MCF 10A (cell line): ENCODE results near the gene TASL. TPM values are rescaled to one million over a fixed set of nuclear protein-coding genes. Genes with fewer than 3 reads are reported as not detected.
"Not testable (repeated sequence)": the region's sequence is repeated elsewhere in the genome, so short reads cannot be mapped to it uniquely, and the experiment has no call there.

Experiments
- BruUV-seq: library from RNA; stranded (reverse); fragments of 400-500 nt; replicated peaks from 2 replicates; lab custom pipeline; 2021; lab: Mats Ljungman, UMichigan
- CTCF ChIA-PET: fragments of 300-600 bp; sonication (Branson Sonifier 250); formaldehyde crosslinking; extraction: SDS; loops from one replicate; lab custom pipeline; 2021; ENCODE audit warnings: antibody characterized with exemption, inconsistent platforms; lab: Yijun Ruan, JAX
- POLR2A ChIA-PET: fragments of 300-600, 350-650 bp; sonication (Branson Sonifier 250); formaldehyde crosslinking; extraction: SDS; loops from one replicate; lab custom pipeline; 2020; ENCODE audit warnings: antibody characterized with exemption, inconsistent platforms; lab: Yijun Ruan, JAX
- DNase-seq: peaks from one replicate; pipeline ENCODE4 v3.0.0-alpha.2; 2018; ENCODE audit not compliant: unreplicated experiment
- H3K27ac Mint-ChIP-seq: one replicate; pipeline ENCODE4 v1.8.0; 2022; ENCODE audit warnings: mild to moderate bottlenecking, low read depth, mixed read lengths; ENCODE audit not compliant: unreplicated experiment
- H3K27me3 Mint-ChIP-seq: one replicate; pipeline ENCODE4 v1.8.0; 2022; ENCODE audit warnings: mixed read lengths; ENCODE audit not compliant: insufficient read depth, unreplicated experiment
- H3K36me3 Mint-ChIP-seq: one replicate; pipeline ENCODE4 v1.8.0; 2022; ENCODE audit warnings: mild to moderate bottlenecking, moderate library complexity, mixed read lengths; ENCODE audit not compliant: insufficient read depth, unreplicated experiment
- H3K4me1 Mint-ChIP-seq: one replicate; pipeline ENCODE4 v1.8.0; 2022; ENCODE audit warnings: mixed read lengths; ENCODE audit not compliant: insufficient read depth, unreplicated experiment
- H3K4me3 Mint-ChIP-seq: one replicate; pipeline ENCODE4 v1.8.0; 2022; ENCODE audit warnings: mild to moderate bottlenecking, moderate library complexity, mixed read lengths; ENCODE audit not compliant: unreplicated experiment
- H3K9me3 Mint-ChIP-seq: one replicate; pipeline ENCODE4 v1.8.0; 2022; ENCODE audit warnings: mixed read lengths; ENCODE audit not compliant: unreplicated experiment
- CTCF ChIP-seq: fragments of 200-600 bp; IDR thresholded peaks from one replicate; pipeline ENCODE4 v1.8.0; 2022; ENCODE audit warnings: antibody characterized with exemption, mild to moderate bottlenecking; ENCODE audit not compliant: unreplicated experiment
- intact Hi-C: fragments of 100-400 bp; cut with micrococcal nuclease; formaldehyde crosslinking; loops from 2 replicates; pipeline ENCODE4 v1.14.1; 2022
- total RNA-seq: library from RNA; stranded (reverse); gene quantifications from 2 replicates; pipeline ENCODE4 v1.2.3, GENCODE V29; 2022

TASL gene
- total RNA-seq, 1 experiment from 2014 or later: not detected

- H3K36me3 Mint-ChIP-seq: no peaks in the 10 kb centered on the region
- ChIA-PET POLR2A (no interaction called here), CTCF (no interaction called here)
- no peak for TF ChIP-seq CTCF
- H3K27ac Mint-ChIP-seq: no peak overlapping the region
- intact Hi-C loops: no loop called here
- no peaks in the 10 kb centered on the region for H3K27me3 Mint-ChIP-seq
- no peak for DNase-seq
- no peak overlapping the region for H3K4me3 Mint-ChIP-seq
- BruUV-seq: no TSS peak
- no peaks in the 10 kb centered on the region for H3K9me3 Mint-ChIP-seq
- H3K4me1 Mint-ChIP-seq: no peaks in the 10 kb centered on the region
These were observed 36.2 kb upstream of the TASL start for GRCh38 chrX:30613721-30614120.

- CTCF ChIA-PET: interaction anchor here (0.7 to 0.9 kb wide), 3 partner anchors 9 to 584 kb away, joined by 3 read pairs; no protein-coding TSS in a partner anchor
- Mint-ChIP-seq H3K27ac (no peak overlapping the region), H3K27me3 (no peaks in the 10 kb centered on the region), H3K9me3 (no peaks in the 10 kb centered on the region), H3K4me1 (no peaks in the 10 kb centered on the region), H3K4me3 (no peak overlapping the region), H3K36me3 (no peaks in the 10 kb centered on the region)
- intact Hi-C loops: no loop called here
- TF ChIP-seq CTCF: no peak
- DNase-seq: peak; percentile 61
- no TSS peak for BruUV-seq
- POLR2A ChIA-PET: interaction anchor here (0.7 kb wide), 1 partner anchor 15 kb away, joined by 3 read pairs; no protein-coding TSS in a partner anchor
These were observed 34.7 kb upstream of the TASL start for GRCh38 chrX:30612250-30612655.

- Mint-ChIP-seq H3K9me3 (no peaks in the 10 kb centered on the region), H3K27ac (no peak overlapping the region), H3K4me1 (no peaks in the 10 kb centered on the region), H3K4me3 (no peak overlapping the region), H3K27me3 (no peaks in the 10 kb centered on the region), H3K36me3 (no peaks in the 10 kb centered on the region)
- intact Hi-C loops: no loop called here
- BruUV-seq: no TSS peak
- TF ChIP-seq CTCF: no peak
- no peak for DNase-seq
- CTCF ChIA-PET: no interaction called here
- POLR2A ChIA-PET: no interaction called here
These were observed 32.5 kb upstream of the TASL start for GRCh38 chrX:30610026-30610425.

GRCh38 chrX:30607155-30607554 is 29.6 kb upstream of the TASL start:
- TF ChIP-seq CTCF: no peak
- no peaks in the 10 kb centered on the region for H3K27me3 Mint-ChIP-seq
- ChIA-PET POLR2A (interaction anchor here (1.2 kb wide), 1 partner anchor 20 kb away, joined by 4 read pairs; no protein-coding TSS in a partner anchor), CTCF (interaction anchor here (1.1 kb wide), 1 partner anchor 129 kb away, joined by 4 read pairs; no protein-coding TSS in a partner anchor)
- no peaks in the 10 kb centered on the region for H3K36me3 Mint-ChIP-seq
- H3K27ac Mint-ChIP-seq: no peak overlapping the region
- no peaks in the 10 kb centered on the region for H3K4me1 Mint-ChIP-seq
- intact Hi-C loops: no loop called here
- H3K9me3 Mint-ChIP-seq: no peaks in the 10 kb centered on the region
- BruUV-seq: no TSS peak
- DNase-seq: peak; percentile 43
- no peak overlapping the region for H3K4me3 Mint-ChIP-seq

GRCh38 chrX:30600269-30601176 is 23.0 kb upstream of the TASL start:
- H3K9me3 Mint-ChIP-seq, H3K4me1 Mint-ChIP-seq, POLR2A ChIA-PET, BruUV-seq, H3K36me3 Mint-ChIP-seq, H3K27ac Mint-ChIP-seq, H3K4me3 Mint-ChIP-seq, intact Hi-C loops, CTCF ChIA-PET, DNase-seq: not testable (repeated sequence)
- peaks cover 15% of the 10 kb centered on the region for H3K27me3 Mint-ChIP-seq
